ENCODE data around the gene EID3. TPM values are rescaled to one million over a fixed set of nuclear protein-coding genes. Genes with fewer than 3 reads are reported as not detected.
"Not testable (repeated sequence)": the region's sequence is repeated elsewhere in the genome, so short reads cannot be mapped to it uniquely, and the experiment has no call there.

EID3 gene
- total RNA-seq, 1 experiment from 2014 or later = 3.0 TPM

DNA sequence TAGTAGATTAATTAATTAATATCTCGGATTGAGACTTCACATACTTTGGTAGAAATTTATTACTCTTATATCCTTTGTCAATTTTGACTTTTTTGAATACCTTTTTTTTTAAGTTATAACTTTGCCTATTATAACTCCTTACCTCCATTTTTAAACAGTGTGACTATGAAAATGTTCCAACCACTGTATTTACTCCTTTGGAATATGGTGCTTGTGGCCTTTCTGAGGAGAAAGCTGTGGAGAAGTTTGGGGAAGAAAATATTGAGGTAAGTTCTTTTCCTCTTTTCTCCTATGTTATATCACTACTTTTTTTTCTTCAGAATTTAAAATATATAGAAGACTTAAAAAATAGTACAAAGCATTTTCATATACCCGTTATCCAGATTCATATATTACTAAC, 27.8 kb downstream of the EID3 start:
- CTCF ChIA-PET = no interaction called here
- Histone ChIP-seq H2AFZ (ENCODE audit: low read depth, low read length, poor library complexity, severe bottlenecking) (no peak overlapping the region), H3K9ac (ENCODE audit: low read length) (no peak overlapping the region), H3K4me1 (ENCODE audit: control insufficient read depth in 1 of 2, insufficient read depth in 2 of 2, low read length in 2 of 2) (no peaks in the 10 kb centered on the region), H3K9me2 (ENCODE audit: insufficient read depth) (no peaks in the 10 kb centered on the region), H3K4me3 (replicated peaks in 1 of 2; ENCODE audit: low read depth in 1 of 2, low read length in 2 of 2) (no peak overlapping the region), H3K36me3 (ENCODE audit: control insufficient read depth in 1 of 2, insufficient read depth in 2 of 2, low read length in 2 of 2) (peaks cover 45 to 75% of the 10 kb centered on the region in 2 experiments), H3K9me3 (ENCODE audit: control insufficient read depth in 1 of 2, insufficient read depth in 1 of 2, low read depth in 1 of 2, low read length in 2 of 2) (no peaks in the 10 kb centered on the region), H3K27ac (ENCODE audit: low read depth, low read length) (no peak overlapping the region), H3K27me3 (ENCODE audit: insufficient read depth, low read length) (no peaks in the 10 kb centered on the region), H3K79me2 (ENCODE audit: insufficient read depth, low read length) (peaks cover 95% of the 10 kb centered on the region), H4K20me1 (ENCODE audit: insufficient read depth) (peaks cover 13% of the 10 kb centered on the region; the same call in 1 of the 2 replicates), H3K4me2 (ENCODE audit: low read length) (no peak overlapping the region)
- intact Hi-C loops (cut with micrococcal nuclease) = no loop called here
- POLR2A ChIA-PET = no interaction called here
- ATAC-seq = no peak
- BruUV-seq (replicated peaks) = no TSS peak
- DNase-seq (ENCODE audit: low read depth, low spot score) = no peak
- RAD21 ChIA-PET (ENCODE audit: low non-redundant PET in 1 of 2, low total read pairs in 2 of 2, uncharacterized antibody in 2 of 2, unreplicated experiment in 2 of 2) = no interaction called here
- TF ChIP-seq JUND (IDR thresholded peaks at IDR 0.05) = no peak
- no peak for TF ChIP-seq EGR1 (IDR thresholded peaks at IDR 0.05; ENCODE audit: low read depth)
- no peak for TF ChIP-seq EZH2 (IDR thresholded peaks at IDR 0.05)
- no peak for TF ChIP-seq RAD21 (IDR thresholded peaks at IDR 0.05; ENCODE audit: low read depth)
- TF ChIP-seq, protein P1, sequence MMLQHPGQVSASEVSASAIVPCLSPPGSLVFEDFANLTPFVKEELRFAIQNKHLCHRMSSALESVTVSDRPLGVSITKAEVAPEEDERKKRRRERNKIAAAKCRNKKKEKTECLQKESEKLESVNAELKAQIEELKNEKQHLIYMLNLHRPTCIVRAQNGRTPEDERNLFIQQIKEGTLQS (IDR thresholded peaks at IDR 0.05) = no peak

DNA sequence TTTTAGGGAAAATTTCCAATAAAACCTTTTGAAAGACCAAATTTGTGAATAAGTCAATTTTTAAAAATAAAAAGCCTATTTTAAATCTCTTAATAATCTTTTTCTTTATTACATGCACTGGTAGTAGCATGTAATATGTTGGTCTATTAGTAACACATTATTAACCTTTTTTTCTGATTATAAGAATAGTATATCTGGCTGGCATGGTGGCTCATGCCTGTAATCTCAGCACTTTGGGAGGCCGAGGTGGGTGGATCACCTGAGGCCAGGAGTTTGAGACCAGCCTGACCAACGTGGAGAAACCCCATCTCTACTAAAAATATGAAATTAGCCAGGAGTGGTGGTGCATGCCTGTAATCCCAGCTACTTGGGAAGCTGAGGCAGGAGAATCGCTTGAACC, 28.7 kb downstream of the EID3 start:
- peaks cover 95% of the 10 kb centered on the region for H3K79me2 ChIP-seq (ENCODE audit: insufficient read depth, low read length)
- H3K4me2 ChIP-seq (ENCODE audit: low read length); H3K9me2 ChIP-seq (ENCODE audit: insufficient read depth); DNase-seq (ENCODE audit: low read depth, low spot score); H3K27me3 ChIP-seq (ENCODE audit: insufficient read depth, low read length); ATAC-seq; H3K9ac ChIP-seq (ENCODE audit: low read length); POLR2A ChIA-PET; RAD21 ChIA-PET (ENCODE audit: low non-redundant PET in 1 of 2, low total read pairs in 2 of 2, uncharacterized antibody in 2 of 2, unreplicated experiment in 2 of 2); intact Hi-C loops (cut with micrococcal nuclease); H3K27ac ChIP-seq (ENCODE audit: low read depth, low read length); H2AFZ ChIP-seq (ENCODE audit: low read depth, low read length, poor library complexity, severe bottlenecking); BruUV-seq (replicated peaks); H3K4me3 ChIP-seq (replicated peaks in 1 of 2; ENCODE audit: low read depth in 1 of 2, low read length in 2 of 2); CTCF ChIA-PET; H3K9me3 ChIP-seq (ENCODE audit: control insufficient read depth in 1 of 2, insufficient read depth in 1 of 2, low read depth in 1 of 2, low read length in 2 of 2); H3K4me1 ChIP-seq (ENCODE audit: control insufficient read depth in 1 of 2, insufficient read depth in 2 of 2, low read length in 2 of 2): not testable (repeated sequence)
- peaks cover 45 to 73% of the 10 kb centered on the region in 2 experiments for H3K36me3 ChIP-seq (ENCODE audit: control insufficient read depth in 1 of 2, insufficient read depth in 2 of 2, low read length in 2 of 2)
- peaks cover 13% of the 10 kb centered on the region; the same call in 1 of the 2 replicates for H4K20me1 ChIP-seq (ENCODE audit: insufficient read depth)
